LHCN-M2 (cell line): Measurements from ENCODE around the gene PLEKHA6. TPM values are rescaled to one million over a fixed set of nuclear protein-coding genes. Genes with fewer than 3 reads are reported as not detected.
A peak's percentile ranks its signal among the peaks of the same experiment; 100 is the strongest.

Experiments used
- DNase-seq: peaks from one replicate; pipeline ENCODE4 v3.0.0-alpha.2; 2012; ENCODE audit warnings: low read depth
- total RNA-seq: library from RNA; depleted of rRNA; stranded (reverse); fragments of >200 nt; gene quantifications from 2 replicates; pipeline ENCODE4 v1.2.3, GENCODE V29; 2014

Gene PLEKHA6
- total RNA-seq, 1 experiment from 2014 or later = 50.9 TPM

DNA sequence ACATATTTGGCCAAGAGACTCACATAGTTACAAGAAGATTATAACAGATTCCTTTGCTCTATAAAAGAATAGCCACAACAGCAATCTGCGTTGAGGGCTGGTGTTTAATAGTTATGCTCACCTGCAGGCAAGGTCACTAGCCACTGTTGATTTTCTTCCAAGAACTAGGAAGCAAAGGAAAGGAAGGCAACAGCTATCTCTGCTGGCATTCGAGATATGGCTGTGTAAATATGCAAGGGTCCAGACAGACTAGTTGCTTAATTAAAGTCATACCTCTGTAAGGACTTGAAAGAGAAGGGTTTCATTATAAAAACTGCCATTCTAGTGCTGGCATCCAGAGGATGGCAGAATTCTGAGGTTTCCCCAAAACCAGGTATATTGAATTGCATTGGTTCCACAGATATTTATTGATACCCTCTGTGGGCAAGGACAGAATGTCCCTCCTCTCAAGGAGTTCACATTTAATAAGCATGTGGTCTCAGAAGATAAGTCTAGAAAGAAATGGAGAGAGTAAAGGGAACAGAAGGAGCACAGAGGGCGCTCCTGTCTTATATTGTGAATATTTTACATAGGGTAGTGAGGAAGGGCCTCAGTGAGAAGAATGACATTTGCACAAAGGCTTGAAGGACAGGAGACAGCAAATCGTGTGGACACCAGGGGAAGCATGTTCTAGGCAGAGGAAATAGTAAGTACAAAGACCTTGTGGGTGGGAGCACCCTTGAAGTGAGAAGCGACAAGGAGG is 23.6 kb upstream of the PLEKHA6 start:
- DNase-seq = no peak

DNA sequence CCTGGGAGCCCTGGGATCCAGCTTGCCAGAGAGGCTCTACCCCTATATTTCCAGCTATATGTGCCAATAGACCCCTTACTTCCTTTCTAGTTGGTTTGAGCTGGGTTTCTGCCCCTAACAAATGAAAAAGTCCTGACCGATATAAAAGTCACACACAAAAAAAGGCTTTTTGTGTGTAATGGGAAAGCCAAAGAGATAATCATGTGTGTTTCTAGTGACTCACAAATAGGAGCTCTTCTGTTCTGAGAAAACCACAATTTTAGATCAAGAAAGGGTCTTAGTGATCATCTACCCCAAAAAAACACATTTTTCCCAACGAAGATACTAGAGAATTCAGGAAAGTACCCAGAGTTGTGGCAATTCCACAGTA is 23.0 kb upstream of the PLEKHA6 start:
- DNase-seq = no peak

DNA sequence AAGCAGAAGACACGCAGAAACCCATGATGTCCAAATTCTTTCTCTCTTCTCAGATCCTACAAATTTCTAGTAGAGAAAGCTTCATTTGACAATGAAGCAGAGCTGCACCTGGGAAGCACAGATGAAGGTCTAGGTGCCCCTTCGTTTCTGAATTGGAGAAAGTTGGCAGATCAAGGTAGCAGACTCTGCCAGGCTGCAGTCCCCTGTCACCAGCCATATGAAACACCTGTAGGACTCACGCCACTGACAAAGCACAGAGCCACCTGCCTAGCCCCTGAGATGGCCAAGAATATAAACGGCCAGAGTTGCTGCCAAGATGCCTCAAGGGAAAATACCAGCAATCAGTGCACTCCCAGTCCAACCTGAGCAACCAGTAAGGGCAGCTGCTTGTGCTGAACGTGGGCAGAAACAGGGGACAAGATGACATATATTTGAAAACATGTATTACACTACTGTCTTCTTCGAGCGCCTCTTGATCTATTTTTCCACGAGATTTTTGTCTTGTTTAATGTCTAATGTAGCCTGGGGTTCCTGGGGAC is 20.6 kb upstream of the PLEKHA6 start:
- DNase-seq = no peak

DNA sequence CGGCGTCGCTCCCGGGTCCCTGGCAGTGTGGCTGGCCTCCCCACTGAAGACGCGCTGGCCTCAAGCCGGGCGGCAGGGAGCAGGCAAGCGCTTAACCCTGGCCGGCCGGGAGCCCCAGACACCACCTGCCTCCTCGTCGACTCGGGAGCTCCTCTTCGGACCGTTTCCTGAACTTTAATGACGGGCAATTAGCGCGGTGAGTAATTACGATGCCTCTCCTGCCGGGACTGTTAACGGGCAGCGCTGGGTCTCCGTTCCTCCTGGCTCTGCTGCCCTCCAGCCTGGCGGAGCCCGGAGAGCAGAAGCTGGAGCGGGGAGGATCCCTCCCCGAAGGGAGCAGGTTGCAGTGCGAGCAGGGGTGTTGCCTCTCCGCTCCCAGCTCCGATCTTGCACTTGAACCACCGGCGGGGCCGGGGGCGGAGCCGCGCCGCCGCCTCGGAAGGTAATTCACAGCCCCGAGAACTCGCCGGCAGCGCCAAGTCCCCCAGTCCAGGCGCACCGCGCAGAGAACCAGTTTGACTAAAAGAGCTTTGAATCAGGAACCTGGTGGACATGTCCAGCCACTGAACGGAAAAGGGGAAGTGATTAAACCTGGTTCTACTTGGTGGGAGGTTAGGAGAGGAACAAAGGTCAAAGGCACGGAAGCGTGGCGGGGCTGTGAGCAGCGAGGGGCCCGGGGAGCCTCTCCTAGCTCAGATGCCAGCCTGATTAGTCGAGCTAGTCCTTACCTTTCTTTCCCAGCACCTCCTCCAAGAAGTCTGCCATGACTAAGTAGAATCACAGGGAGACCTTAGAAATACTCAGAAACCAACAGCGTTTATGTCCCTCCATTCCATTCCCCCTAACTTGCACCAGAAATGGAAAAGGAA is 18.3 kb upstream of the PLEKHA6 start:
- DNase-seq = no peak

DNA sequence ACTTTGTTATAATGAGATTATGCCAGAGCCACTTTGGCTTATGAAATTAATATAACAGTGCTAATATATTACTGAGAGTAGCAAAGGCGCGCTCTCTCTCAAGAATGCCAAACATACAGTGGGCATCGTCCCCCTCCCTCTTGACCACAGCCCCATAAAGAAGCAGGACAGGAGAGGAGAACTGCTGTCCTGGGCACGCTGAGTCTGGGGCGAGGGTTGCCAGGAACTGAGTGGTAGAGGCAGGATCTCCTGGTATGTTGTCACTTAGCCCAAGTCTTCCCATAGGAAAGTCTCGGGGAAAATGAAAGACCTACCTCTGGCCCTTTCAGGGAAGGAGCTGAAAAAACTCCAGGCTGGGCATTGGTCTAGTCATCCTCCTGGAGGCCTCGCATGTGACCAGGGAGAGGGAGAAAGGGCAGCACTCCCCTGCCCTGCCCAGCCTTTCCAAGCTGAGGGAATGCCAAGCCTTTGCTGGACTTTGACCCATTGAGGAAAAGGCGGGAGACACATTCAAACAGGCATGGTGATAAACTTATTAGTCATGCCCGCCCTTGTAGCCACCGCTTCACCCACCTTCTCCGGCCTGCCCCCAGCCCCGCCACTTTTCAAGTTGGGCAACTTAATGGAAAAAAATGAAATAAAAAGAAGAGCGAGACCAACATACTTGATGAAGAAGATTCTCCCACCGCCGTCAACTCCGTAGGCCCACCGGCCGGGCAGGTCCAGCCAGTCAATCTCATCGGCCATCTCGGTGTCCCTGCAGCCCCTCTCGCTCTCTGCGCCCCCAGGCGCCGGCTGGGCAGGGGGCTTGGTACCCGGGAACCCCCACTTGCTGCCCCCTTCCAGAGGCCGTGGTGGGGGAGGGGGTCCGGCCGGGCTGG is 17.4 kb upstream of the PLEKHA6 start:
- no peak for DNase-seq

DNA sequence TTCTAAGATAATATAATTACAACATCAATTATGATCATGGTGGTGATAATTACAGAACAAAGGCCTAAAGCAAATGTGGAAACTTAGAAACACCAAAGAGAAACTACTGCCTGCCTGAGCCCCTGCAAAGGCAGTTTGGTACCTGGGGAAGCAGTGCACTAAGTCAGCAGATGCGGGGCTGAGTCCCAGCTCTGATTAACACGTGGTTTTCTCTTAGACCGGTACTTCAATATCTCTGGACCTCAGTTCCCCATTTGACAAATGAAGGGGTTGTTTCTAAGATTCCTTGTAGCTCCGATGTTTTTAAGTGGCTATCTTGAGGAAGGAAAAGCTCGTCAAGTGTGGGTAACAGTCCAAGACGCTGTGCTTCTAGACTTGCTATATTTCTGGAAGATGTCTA is 16.7 kb upstream of the PLEKHA6 start:
- DNase-seq = no peak

DNA sequence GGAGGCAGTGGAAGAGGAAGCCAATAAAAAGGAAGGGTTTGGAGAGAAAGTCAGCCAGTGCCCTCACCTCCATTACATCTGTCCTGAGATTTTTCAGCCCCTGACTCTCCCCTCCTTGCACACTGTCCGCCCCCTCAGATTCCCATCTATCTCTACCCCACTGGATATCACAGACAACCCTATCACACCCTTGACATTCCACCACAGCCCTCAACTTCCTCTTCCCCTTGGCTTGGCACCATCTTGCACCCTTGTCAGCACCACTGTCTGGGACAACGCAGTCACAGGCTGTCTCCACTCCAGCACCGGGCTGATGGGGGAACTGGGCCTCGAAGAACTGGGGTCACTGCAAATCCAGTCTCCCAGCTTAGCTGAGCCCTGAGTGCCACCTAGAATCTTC is 14.2 kb upstream of the PLEKHA6 start:
- no peak for DNase-seq

DNA sequence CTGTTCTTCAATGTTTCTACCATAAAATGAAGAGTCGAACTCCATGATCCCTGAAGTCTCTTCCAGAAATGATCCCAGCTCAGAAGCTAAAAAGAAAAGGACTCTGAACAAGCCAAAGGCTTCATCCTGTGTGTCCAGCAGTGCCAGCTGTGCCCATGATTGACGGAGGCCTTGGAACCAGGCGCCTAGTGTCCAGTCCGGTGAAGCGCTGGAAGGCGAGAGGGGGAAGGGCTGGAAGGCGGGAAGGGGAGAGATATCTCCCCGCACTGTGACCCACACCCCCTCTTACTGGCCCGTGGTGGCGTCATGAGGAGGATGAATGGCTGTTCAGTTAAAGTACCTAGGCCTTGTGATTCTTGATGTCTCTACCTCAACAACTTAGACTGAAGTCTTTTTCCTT is 10.4 kb upstream of the PLEKHA6 start:
- DNase-seq = no peak

DNA sequence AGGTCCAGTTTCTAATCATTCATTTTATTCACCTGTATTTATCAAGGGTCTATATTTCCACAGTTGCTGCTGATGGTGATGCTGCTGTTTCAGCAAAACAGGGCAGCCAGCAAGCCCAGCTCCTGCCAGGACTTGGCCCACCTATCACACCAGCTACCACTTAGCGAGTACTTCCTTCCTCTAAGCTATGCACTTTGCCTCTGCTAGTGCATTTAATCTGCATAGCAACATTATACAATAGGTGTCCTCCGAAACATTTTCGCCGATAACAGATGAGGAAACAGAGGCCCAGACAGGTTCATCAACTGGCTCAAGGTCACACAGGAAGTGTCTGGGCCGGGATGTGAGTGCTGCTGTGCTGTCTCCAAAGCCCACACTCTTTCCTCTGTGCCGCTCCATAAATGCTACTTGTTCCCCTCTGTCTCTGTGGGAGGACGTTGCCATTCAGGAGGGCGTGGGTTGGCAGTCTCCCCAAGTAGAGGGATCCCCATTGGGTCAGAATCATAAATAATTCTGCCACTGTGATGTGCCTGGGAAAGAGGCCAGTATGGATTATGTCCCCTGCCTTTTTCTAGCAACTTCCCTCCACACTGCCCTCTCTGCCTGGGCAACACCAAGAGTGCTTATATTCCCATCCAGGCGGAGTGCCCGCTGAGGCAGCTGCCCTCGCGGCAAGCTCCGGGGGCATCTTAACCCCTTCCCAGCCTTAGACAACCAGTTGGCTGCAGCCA is 9.4 kb upstream of the PLEKHA6 start:
- DNase-seq = no peak

DNA sequence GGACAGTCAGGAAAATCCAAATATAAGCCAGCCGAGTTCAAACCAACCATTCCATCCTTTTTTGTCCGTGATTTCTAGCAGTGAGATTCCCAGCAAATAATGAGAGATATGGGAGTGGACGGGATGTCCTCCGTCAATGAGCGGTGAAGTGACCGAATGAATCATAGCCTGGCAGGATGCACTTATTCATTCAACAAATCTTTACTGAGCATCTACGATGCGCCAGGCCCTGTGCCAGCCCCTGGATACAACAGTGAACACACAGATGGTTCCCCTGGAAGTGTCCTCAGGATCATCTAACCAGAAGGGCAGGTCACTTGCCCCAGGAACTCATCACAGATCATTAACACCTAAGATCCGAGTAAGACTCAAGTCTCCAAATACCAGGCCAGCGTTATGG is 8.2 kb upstream of the PLEKHA6 start:
- no peak for DNase-seq

DNA sequence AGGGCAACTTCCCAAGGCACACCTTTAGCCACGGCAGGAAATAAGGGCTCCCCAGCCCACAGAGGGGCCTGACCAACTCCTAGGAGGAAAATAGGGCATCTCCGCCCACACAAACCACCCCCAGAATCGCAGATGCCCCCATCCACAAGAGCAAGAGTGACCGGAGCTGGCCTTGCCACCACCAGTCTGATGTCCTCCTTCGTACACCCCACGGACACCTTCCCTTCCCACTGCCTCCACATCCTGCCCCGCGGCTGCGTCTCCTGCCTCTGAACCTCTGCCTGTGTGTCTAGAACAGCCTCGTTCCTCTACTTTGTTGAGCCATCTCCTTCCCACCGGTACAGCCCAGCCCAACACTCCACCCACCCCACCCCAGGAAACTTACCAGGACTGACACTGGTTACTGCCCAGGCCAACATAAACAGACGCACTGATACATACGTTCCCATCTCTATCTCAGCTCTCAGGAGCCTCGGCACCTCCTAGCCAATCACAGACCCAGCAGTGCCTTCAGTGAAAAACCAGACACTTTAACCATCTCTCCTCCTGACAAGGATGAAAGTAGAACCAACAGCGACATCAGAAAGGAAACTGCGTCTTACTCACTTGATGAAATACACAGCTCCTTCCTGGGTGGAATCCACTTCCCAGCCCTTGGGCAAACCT is 7.6 kb upstream of the PLEKHA6 start:
- DNase-seq = no peak

DNA sequence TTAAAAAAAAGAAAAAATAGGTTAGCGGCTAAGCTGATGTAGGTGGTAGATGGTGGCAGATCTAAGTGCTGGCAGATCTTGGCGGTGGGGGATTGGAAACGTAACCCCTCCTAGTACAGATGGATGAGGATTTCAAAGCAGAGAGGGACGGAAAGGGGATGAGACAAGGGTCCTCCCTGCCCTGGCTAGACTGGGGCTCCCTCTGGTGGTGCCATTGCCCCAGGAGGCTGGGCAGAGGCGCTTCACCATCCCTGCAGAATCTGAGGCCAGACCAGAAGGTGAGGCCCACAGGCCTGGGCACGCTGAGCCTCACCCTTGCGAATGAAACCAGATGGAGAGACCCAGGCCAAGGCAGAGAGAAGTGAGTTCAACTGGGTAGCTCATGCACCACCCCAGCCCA is 7.0 kb upstream of the PLEKHA6 start:
- DNase-seq = no peak

DNA sequence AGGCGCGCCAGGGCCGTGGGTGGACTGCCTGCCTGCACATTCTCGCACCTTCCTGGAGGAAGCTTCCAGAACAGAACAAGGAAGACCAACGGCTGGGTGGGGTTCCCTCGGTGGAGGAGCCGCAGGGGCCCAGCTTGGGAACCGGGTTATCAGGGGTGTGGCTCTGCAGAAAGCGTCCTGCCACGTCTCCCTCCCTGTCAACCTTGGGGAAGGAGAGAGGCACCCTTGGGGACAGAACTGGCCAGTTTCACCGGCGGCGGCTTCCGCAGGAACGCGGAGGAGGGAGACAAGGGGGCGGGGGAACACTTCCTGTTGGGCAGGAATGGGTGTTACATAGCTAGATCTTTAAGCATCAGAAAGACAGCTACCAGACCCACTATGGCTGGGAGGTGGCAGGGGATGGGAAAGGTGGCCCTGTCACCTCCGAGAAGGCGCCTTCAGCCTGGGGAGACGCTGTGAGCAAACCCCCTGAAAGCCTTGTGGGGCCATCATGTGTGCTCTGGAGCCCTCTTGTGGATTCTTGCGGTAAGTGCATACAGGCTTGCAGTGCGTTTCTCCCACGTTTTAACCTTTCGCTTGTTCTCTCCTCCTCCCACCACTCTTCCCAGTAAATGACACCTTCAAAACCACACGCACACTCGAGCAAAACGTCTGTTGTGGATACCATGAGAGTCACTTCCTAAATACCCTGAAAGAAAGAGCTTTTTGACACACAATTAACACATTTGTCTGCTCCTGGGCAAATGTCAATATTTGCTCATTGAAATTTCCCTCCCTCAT is 3.8 kb upstream of the PLEKHA6 start:
- peak; percentile 61 for DNase-seq

DNA sequence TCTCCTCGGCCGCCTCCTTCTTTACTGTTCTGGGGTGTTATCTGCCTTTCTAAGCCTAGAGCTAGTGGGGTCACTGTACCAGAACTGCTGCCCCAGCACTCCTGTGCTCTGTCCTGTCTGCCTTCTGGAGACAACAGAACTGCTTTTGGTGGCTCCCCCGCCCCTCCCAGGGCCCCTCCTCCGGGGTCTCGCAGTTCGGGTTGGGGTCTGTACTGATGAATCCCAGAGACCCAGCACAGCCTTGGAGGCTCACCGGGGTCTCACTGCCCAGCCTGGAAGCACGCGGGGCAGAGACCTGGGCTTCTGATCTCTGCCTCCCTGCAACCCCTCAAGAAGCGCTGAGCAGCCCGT is 3.2 kb upstream of the PLEKHA6 start:
- no peak for DNase-seq

DNA sequence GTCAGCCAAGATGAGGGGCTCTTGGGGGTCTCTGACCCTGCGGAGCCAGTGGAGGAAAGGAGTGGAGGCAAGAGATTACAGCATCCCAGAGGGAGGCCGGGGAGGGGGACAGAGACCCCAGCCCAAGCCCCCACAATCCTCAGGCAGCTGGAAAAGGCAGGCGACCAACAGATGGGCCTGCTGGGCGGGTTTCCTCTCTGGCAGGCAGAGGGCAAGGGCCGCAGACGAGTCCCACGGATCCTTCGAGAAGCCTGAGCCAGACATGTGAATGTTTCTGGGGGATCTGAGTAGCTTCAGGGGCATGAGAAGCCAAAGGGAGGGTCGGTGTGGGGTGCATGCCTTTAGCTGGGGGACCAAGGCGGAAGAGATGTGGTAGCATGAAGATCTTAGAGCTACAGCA is 2.1 kb upstream of the PLEKHA6 start:
- no peak for DNase-seq

DNA sequence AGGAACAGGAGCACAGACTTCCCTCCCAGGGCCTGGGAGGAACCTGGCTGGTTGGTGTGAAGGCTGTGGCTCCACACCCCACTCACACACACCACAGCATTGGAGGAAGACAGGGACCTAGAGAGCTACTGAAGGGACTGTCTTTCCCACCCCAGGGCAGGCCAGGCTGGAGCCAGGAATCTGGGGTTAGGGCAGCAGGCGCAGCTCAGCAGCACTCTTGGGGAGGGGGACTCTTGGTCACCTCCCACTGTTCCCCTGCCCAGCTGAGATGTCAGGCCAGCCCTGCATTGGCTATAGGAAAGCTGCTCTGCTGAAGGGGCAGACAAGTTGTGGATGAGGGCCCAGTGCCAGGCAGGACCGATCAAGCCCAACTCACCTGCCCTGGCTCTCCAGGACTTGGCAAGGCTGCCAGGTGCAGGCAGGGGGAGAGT is 1.6 kb upstream of the PLEKHA6 start:
- DNase-seq = no peak

DNA sequence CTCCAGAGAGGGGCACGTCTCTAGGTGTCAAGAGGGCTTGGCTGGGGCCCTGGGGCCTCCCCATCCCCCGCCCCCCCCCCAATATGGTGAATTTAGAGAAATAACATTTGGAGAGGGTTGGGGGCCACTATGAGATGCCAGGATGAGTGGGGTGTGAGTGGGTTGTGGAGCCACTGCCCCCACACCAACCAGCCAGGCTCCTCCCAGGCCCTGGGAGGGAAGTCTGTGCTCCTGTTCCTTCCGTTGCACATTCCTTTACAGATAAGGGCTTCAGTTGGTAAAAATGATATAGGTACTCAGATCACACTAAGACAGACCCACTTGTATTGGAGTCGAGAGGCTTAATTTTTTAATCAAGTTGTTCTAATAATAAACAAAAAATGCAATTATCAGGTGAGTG is 585 bp upstream of the PLEKHA6 start:
- no peak for DNase-seq

DNA sequence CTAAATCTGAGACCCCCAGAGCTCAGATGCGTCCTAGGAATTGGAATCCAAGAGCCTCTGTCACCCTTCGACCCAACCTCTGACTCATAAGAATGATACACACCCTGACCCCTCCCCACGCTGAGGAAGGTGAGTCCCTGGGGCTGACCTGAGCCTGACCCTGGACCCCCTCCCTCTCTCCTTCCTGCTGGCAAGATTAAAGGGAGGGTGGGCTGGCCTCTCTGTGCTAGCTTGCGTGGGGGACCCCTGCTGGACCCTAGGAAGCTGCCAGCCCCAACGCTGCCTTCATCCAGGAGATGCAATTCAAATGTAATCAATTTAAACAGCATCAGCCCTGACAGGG is 627 bp downstream of the PLEKHA6 start:
- DNase-seq = no peak

DNA sequence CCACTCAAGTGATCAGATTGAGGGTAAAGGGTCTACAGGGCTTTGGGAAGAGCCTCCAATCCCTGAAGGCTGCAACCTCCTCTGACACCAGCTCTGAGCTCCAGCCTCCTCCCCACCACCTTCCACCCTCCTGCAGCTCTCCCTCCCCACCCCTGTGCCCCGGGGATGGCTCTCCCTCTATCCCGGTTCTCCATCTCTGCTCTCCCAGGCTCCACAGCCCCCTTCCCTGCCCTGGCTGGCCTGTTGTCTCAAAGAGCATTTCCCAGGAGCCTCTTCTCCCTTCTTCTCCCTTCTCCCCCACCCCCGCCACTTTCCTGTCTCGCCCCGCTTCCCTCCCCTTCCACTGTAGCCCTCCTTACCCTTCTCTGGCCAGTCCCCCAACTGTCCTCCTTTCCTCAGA is 1.1 kb downstream of the PLEKHA6 start:
- DNase-seq = no peak
